NCI-H1436 treated with DMSO at 0.1 percent for 48 hours (cell line): ENCODE results near the gene TRPM1.

ENCODE experiments used
- DNase-seq: peaks from one replicate; lab custom pipeline; 2025; lab: John Stamatoyannopoulos, UW

The TRPM1 gene

DNA sequence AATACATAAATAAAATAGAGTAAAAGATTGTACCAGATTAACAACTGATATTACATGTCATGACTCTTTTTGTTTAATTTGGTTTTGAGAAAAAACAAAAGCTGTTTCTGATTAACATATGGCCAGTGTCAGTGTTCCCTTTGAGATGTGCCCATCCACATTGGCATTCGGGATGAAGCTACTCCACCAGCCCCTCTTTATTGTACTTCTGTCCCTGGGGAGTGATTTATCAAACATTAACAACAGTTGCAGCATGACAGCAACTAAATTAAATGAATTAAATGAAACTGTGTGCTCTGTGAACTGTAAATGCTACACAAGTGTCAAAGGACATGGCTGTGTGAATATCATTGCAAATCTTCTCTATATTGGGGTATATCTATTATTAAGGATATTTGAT, 84.2 kb downstream of the TRPM1 start:
- DNase-seq, result no peak

DNA sequence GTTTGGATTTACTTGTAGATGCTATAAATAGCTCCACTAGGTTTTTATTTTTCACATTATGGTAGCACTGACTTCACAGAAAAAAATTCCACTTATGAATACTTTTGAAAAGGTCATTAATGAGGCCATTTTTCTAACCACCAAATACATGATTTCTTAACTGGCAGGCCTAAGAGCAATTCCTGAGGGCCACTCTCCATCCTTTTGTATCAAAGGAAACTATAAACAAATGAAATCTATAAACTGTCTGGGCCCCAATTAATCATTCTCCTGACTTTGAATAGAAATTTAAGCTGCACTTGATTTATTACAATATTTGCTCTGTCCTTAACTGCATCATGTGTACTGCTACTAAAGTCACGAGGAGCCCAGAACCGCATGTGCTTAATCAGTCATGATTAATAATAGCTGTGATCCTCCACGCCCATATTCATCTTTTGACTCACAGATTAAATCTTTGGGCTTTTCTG, 85.0 kb downstream of the TRPM1 start:
- DNase-seq, result no peak

DNA sequence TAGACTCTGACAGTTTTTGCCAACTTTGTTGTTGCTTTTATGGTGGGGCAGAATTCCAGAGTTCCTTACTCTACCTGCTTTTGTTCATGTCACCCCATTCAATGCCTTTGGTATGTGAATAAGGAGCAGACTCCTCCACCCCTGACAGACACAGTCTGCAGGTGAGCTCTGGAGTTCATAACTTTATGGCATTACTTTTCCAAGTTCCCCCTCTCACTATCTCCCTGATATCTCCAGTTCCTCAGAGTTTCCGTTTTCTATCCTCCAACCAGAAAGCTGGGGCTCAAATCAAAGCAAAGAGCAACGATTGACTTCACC, 87.0 kb downstream of the TRPM1 start:
- no peak for DNase-seq

DNA sequence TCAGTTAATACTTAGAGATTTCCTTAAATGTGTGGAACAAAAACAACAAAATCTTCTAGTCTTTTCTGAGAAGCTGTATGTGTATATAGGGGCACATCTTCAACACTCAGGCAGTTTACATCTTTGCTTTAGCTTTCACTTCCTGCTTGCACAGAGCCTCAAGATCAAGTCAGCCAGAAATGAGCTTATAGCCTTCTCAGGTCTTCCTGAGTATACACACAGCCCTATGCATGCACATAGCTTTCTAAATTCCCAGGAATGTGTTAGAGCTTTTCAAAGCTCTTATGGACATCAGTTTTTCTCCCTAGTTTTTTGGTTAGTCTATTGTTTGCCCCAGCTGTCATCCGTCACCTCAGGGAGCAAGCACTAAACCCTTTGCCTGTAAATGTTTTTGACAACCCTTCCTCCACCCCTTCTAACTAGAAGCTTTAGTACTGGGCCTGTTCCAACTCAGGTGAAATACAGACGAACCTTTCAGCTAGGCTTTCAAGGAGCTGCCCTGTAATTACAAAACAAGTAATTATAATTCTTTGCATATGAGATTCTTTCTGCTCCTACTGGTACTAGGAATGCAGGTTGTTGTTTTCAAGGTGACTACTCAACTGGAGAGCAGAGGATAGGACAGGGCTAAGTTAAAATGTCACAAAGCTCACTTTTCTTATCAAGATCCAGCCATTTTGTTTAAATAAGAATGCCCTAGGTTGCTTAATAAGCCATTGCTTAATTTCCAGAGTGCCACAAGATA, 87.5 kb downstream of the TRPM1 start:
- no peak for DNase-seq

GRCh38 chr15:31012455-31012854, 89.1 kb downstream of the TRPM1 start:
- no peak for DNase-seq

- DNase-seq, result no peak
Measured at GRCh38 chr15:31010036-31010435, 91.5 kb downstream of the TRPM1 start.

DNA sequence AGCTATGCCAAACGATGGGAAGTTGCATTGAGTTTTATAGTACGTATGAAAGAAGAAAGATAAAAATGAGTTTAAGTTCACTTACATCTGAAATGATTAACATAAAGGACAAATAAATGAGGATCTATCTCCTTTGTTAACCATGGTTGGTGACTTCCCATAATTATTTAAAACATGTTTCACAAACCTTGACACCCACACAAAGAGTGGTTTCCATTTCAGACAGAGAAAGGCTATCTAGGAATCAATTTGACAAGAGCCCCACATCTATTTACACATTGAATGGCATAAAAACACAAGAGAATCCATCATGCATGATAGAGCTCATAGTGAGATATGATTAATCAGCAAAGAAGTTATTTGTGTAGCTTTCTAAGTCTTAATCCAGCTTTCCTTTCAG, 95.9 kb downstream of the TRPM1 start:
- DNase-seq, result no peak

GRCh38 chr15:31004220-31004733, 97.2 kb downstream of the TRPM1 start:
- DNase-seq, result no peak

GRCh38 chr15:31001702-31002101, 99.8 kb downstream of the TRPM1 start:
- no peak for DNase-seq

DNA sequence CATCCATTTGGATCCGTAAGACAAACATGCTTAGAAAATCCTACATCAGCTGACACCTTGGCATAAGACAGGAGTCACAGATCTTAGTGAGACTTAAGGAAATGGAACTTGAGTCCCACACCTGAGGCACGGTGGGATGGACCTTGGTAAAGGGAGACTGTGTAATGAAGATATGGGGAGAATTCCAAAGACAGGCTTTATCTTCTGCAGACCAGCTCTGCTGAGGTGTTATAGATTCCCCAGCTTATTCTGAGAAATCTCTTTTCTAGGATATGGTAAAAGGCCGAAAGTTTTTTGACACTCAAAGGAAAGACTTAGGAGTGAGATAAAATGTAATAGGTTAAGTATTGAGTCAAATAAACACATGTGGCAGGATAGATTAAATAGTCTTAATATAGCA, 101.8 kb downstream of the TRPM1 start:
- DNase-seq, result no peak

DNA sequence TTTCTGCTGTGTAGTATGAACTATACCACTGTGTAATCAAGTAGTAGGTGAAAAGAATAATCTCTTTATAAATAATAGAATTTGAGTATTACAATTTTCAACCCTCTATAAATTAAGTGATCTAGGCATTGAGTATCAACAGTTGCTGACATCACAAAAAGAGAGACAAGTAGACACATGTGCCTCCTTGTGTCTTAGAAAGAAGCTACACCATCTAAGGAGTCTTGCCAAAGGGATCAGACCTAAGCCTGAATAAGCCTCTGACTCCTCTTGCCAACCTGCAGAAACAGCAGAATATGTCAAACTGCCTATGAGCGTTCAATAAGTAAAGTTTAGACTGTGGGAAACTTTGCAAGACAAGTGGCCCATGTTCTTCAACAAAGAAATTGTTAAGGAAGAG, 104.3 kb downstream of the TRPM1 start:
- DNase-seq, result no peak

DNA sequence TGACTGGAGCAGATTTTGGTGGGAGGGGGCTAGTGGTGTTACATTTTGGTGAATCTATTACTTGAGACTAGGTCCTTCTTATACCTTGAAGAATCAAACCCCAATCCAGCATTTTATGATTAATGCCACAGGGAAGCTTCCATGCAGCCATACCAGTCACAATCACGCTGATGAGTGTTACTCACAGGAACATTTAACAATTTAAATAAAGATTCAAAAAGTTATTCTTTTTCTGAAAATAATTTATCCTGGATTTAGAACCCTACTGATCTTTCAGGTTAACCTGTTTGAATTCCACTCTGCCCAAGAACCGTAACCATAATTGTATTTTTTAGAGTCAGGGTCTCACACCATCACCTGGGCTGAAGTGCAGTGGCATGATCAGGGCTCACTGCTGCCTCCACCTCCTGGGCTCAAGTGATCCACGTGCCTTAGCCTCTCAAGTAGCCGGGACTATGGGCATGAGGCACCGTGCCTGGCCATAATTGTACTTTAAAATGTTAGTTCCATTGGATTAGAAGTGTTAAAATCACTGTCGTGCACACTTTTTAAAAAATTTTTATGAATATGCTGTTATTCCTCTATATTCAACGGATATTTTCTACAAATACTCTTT, 109.2 kb downstream of the TRPM1 start:
- DNase-seq, result no peak

- DNase-seq, result no peak
Measured at GRCh38 chr15:30991255-30992235, 110.0 kb downstream of the TRPM1 start, which contains the start of gene MTMR10. TSS of gene MTMR10 (minus strand) at chr15:30991628. CDS start at chr15:30991506, 122 bp downstream.

DNA sequence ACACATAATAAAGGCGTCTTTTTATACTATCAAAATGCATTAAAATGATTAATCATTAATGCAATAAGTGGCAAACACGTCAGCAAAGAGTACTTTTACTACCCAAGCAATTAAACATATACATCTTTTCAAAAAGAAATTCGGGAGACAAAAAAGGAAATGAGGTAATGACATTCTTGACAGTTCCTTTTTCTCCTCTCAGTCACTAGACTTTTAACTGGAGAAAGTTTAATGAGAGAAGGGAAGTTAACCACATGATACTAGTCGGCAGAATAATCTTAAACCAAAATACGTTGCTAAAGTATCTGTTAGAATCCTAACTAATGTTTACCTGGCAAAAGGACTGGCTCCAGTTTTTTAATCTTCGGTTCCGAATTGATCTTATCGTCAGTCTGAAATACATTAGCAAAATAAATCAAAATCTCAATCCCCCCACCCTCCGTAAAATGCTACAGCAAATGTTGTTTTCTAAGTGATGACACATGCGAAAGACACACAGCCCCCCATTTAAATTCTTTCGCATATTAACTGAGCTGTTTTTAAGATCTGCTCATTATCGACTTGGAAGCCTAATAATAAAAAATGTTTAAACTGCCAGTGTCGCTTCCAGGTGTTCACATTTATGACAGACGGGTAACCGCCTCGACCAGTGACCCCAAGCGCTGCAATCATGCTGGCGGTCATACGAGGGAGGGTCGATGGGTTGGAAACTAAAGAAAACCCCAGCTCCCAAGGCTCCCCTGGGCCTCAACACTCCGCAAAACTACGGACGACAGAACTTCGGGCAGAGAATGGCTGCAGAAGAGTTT, 110.9 kb downstream of the TRPM1 start:
- no peak for DNase-seq

GRCh38 chr15:30990036-30990435, 111.5 kb downstream of the TRPM1 start:
- DNase-seq, result no peak

- DNase-seq, result no peak
Measured at GRCh38 chr15:30985081-30985531, 116.4 kb downstream of the TRPM1 start.

GRCh38 chr15:30984542-30984941, 117.0 kb downstream of the TRPM1 start:
- DNase-seq, result no peak

DNA sequence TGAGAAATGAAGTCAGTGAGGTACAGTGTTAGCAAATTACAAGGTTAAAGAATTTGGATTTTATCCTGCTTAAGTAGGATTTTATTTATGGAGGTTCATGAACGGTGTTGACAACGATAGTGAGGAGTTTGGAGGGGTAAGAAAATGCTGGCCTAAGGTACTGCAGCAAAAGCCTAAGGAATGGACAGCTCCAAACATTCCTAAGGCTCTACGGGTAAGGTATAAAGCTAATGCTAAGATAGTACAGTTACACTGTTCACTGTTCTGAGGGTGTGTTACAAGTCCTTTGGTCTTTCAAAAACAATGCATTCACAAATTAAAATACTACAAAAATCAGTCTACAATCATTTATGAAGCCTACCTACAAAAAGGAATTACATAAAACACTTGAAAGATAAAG, 117.4 kb downstream of the TRPM1 start:
- DNase-seq, result no peak

- no peak for DNase-seq
Measured at GRCh38 chr15:30979457-30979856, 122.1 kb downstream of the TRPM1 start.

GRCh38 chr15:30978328-30978727, 123.2 kb downstream of the TRPM1 start:
- no peak for DNase-seq

DNA sequence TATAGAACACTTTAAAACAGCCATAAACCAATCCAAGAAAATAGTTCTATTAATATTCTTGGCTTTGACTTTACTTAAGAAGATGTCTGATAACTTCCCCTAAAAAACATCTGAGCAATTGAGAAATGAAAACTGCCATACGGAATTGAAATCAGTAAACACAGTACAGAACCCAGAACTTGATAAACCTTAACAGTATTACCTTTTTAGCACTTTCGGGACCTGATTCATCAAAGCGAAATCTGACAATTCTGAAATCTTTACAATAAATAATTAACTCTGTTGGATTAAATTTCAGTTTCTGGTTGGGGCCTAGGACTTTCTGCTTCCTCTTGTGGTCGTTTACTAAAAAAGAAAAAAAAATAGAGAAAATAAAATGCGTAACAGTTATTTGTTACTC, 127.4 kb downstream of the TRPM1 start:
- DNase-seq, result no peak
